ENCODE results near the gene IGF1R. TPM values are rescaled to one million over a fixed set of nuclear protein-coding genes. Genes with fewer than 3 reads are reported as not detected.

The IGF1R gene
- total RNA-seq, 1 experiment from 2014 or later, result 3.8 TPM

DNA sequence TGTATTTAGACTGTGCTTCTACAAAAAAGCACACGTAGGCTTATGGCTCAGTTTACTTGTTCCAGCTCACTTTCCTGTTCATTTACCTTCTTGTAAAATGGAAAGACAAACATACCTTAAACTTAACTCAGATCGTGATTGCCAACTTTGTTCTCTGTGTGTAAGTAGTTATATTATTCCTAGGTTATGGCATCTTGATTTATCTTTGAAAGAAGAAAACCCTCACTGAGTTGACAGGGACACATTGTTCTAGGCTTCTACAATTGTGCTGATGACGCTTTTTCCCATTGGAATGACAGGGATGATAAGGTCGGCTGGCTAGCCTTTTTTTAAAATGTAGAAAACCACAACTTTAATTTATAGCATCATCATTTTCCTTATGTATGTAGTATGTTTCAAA, 140.7 kb downstream of the IGF1R start:
- ChIA-PET POLR2A (ENCODE audit: unreplicated experiment) (interaction anchor here (0.6 kb wide), 1 partner anchor 270 kb away, joined by 3 read pairs; no protein-coding TSS in a partner anchor), CTCF (no interaction called here)
- TF ChIP-seq, protein P1, sequence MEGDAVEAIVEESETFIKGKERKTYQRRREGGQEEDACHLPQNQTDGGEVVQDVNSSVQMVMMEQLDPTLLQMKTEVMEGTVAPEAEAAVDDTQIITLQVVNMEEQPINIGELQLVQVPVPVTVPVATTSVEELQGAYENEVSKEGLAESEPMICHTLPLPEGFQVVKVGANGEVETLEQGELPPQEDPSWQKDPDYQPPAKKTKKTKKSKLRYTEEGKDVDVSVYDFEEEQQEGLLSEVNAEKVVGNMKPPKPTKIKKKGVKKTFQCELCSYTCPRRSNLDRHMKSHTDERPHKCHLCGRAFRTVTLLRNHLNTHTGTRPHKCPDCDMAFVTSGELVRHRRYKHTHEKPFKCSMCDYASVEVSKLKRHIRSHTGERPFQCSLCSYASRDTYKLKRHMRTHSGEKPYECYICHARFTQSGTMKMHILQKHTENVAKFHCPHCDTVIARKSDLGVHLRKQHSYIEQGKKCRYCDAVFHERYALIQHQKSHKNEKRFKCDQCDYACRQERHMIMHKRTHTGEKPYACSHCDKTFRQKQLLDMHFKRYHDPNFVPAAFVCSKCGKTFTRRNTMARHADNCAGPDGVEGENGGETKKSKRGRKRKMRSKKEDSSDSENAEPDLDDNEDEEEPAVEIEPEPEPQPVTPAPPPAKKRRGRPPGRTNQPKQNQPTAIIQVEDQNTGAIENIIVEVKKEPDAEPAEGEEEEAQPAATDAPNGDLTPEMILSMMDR (conservative IDR thresholded peaks at IDR 0.05; ENCODE audit: low read depth, low read length), result no peak
- TF ChIP-seq EZH2phosphoT487 (IDR thresholded peaks at IDR 0.05; ENCODE audit: borderline replicate concordance, low read length), result no peak
- no peak for TF ChIP-seq EZH2 (IDR thresholded peaks at IDR 0.05; ENCODE audit: low read length, unreplicated experiment)
- no peaks in the 10 kb centered on the region for H3K9me2 ChIP-seq (replicated peaks; ENCODE audit: low read length)
- 0 out of 2 replicates have a peak overlapping the region, but pooled peaks have one; percentile 1 for H3K27ac ChIP-seq (ENCODE audit: low read length)
- no peak overlapping the region for H3K4me3 ChIP-seq (ENCODE audit: low read length)
- H3K27me3 ChIP-seq (ENCODE audit: low read length), result no peaks in the 10 kb centered on the region
- DNase-seq (peak; percentile 13), ATAC-seq (peak; percentile 59)
- peaks cover 10% of the 10 kb centered on the region; the same call in 1 of the 2 replicates for H3K4me1 ChIP-seq (ENCODE audit: insufficient read depth, low read length)
- no peaks in the 10 kb centered on the region for H3K79me2 ChIP-seq (ENCODE audit: low read length)
- H3F3A ChIP-seq (ENCODE audit: low read length, unreplicated experiment), result no peaks in the 10 kb centered on the region
- no peak overlapping the region for H3K9ac ChIP-seq (ENCODE audit: low read length)
- no peaks in the 10 kb centered on the region for H3K9me3 ChIP-seq (ENCODE audit: low read length)
- intact Hi-C loops (cut with micrococcal nuclease), result no loop called here
- no peaks in the 10 kb centered on the region for H4K20me1 ChIP-seq (ENCODE audit: low read length)
- no peaks in the 10 kb centered on the region for H3K36me3 ChIP-seq (ENCODE audit: low read depth, low read length)
- peak overlapping the region; percentile 27; the same call in 1 of the 2 replicates for H3K4me2 ChIP-seq (ENCODE audit: low read length)
- H2AFZ ChIP-seq (ENCODE audit: low read length), result no peak overlapping the region
- BruUV-seq (replicated peaks), result no TSS peak

DNA sequence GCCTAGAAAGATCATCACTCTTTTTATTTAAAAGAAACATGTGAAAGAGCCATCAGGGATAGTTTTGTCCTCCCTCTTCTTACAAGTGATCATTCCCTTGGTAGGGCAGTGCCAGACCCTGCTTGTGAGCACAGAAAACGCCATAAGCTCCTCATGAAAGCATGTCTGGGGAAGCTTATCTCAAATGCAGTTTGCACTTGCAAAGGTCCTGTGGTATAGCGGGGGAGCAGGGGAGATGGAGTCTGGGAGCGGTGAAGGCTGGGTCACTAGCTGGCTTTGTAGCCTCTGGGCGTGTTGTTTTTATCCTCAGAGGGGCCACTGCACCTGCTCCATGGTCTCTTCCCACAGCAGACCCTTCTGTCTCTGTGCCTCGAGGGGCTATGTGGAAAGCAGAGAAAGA, 141.9 kb downstream of the IGF1R start:
- Histone ChIP-seq H2AFZ (ENCODE audit: low read length) (no peak overlapping the region), H3K4me2 (ENCODE audit: low read length) (no peak overlapping the region), H3F3A (ENCODE audit: low read length, unreplicated experiment) (no peaks in the 10 kb centered on the region), H3K4me1 (ENCODE audit: insufficient read depth, low read length) (peaks cover 10% of the 10 kb centered on the region; the same call in 1 of the 2 replicates), H3K4me3 (ENCODE audit: low read length) (no peak overlapping the region), H3K9me3 (ENCODE audit: low read length) (no peaks in the 10 kb centered on the region), H4K20me1 (ENCODE audit: low read length) (no peaks in the 10 kb centered on the region), H3K9me2 (replicated peaks; ENCODE audit: low read length) (no peaks in the 10 kb centered on the region), H3K27me3 (ENCODE audit: low read length) (no peaks in the 10 kb centered on the region), H3K27ac (ENCODE audit: low read length) (no peak overlapping the region), H3K79me2 (ENCODE audit: low read length) (no peaks in the 10 kb centered on the region), H3K36me3 (ENCODE audit: low read depth, low read length) (no peaks in the 10 kb centered on the region), H3K9ac (ENCODE audit: low read length) (no peak overlapping the region)
- BruUV-seq (replicated peaks), result no TSS peak
- intact Hi-C loops (cut with micrococcal nuclease), result no loop called here
- no peak for DNase-seq
- POLR2A ChIA-PET (ENCODE audit: unreplicated experiment), result no interaction called here
- no peak for ATAC-seq
- TF ChIP-seq EZH2phosphoT487 (IDR thresholded peaks at IDR 0.05; ENCODE audit: borderline replicate concordance, low read length) (no peak), EZH2 (IDR thresholded peaks at IDR 0.05; ENCODE audit: low read length, unreplicated experiment) (no peak)
- TF ChIP-seq, protein P1 (conservative IDR thresholded peaks at IDR 0.05; ENCODE audit: low read depth, low read length), result no peak
- CTCF ChIA-PET, result no interaction called here

DNA sequence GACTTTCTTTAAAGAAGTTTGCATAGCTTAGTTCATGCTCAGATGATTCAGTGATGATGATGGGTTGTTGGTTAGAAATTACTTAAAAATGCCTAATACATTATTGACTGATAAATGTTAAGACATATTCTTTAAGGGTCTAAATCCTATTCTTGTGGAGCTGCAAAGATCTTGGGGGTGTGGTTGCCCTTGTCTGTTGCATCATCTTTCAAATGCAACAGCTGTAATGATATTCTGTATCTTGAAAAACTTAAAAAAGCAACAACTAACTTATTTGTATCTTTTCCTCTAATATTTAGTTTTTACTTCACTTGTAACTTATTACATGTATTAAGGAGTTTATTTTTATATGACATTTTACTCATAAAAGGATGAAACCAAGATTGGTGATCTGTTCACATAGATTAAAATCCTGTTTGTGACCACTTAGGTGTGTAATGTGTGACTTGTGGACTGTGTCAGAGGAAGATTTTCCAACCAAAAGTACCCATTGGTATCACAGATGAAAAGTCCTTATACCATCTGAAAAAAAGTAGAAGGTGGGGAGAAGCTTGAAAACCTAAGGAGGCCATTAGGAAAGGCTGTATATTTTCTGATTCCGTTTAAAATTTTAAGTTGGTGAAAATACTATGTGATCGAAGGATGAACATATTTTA, 142.8 kb downstream of the IGF1R start:
- ChIA-PET POLR2A (ENCODE audit: unreplicated experiment) (no interaction called here), CTCF (no interaction called here)
- no peaks in the 10 kb centered on the region for H3K9me2 ChIP-seq (replicated peaks; ENCODE audit: low read length)
- H3K9me3 ChIP-seq (ENCODE audit: low read length), result no peaks in the 10 kb centered on the region
- no peak overlapping the region for H3K27ac ChIP-seq (ENCODE audit: low read length)
- no peaks in the 10 kb centered on the region for H3F3A ChIP-seq (ENCODE audit: low read length, unreplicated experiment)
- ATAC-seq (no peak), DNase-seq (no peak)
- H3K4me2 ChIP-seq (ENCODE audit: low read length), result no peak overlapping the region
- H3K9ac ChIP-seq (ENCODE audit: low read length), result no peak overlapping the region
- no peaks in the 10 kb centered on the region for H3K79me2 ChIP-seq (ENCODE audit: low read length)
- peaks cover 10% of the 10 kb centered on the region; the same call in 1 of the 2 replicates for H3K4me1 ChIP-seq (ENCODE audit: insufficient read depth, low read length)
- H4K20me1 ChIP-seq (ENCODE audit: low read length), result no peaks in the 10 kb centered on the region
- H3K36me3 ChIP-seq (ENCODE audit: low read depth, low read length), result no peaks in the 10 kb centered on the region
- intact Hi-C loops (cut with micrococcal nuclease), result no loop called here
- H2AFZ ChIP-seq (ENCODE audit: low read length), result no peak overlapping the region
- H3K4me3 ChIP-seq (ENCODE audit: low read length), result no peak overlapping the region
- TF ChIP-seq EZH2phosphoT487 (IDR thresholded peaks at IDR 0.05; ENCODE audit: borderline replicate concordance, low read length) (no peak), EZH2 (IDR thresholded peaks at IDR 0.05; ENCODE audit: low read length, unreplicated experiment) (no peak)
- TF ChIP-seq, protein P1 (conservative IDR thresholded peaks at IDR 0.05; ENCODE audit: low read depth, low read length), result no peak
- no peaks in the 10 kb centered on the region for H3K27me3 ChIP-seq (ENCODE audit: low read length)
- BruUV-seq (replicated peaks), result no TSS peak
